K562 (cell line): ENCODE measurements around the gene OCRL. TPM values are rescaled to one million over a fixed set of nuclear protein-coding genes. Genes with fewer than 3 reads are reported as not detected.

Experiments
- ARID2 ChIP-seq: fragments of 450-650 bp; IDR thresholded peaks from 2 replicates; pipeline ENCODE4 v1.6.1; 2017; ENCODE audit warnings: antibody characterized with exemption, mild to moderate bottlenecking
- CBFA2T2 ChIP-seq: fragments of 450-650 bp; conservative IDR thresholded peaks from 2 replicates; pipeline ENCODE4 v1.6.1; 2017; ENCODE audit warnings: mild to moderate bottlenecking
- CBX1 ChIP-seq: sonication (generic); IDR thresholded peaks from 2 replicates; pipeline ENCODE4 v1.6.1; 2016; ENCODE audit warnings: antibody characterized with exemption, low read depth, mild to moderate bottlenecking
- DPF2 ChIP-seq: fragments of 450-650 bp; IDR thresholded peaks from 2 replicates; pipeline ENCODE4 v1.6.1; 2016
- ELF4 ChIP-seq: fragments of 450-650 bp; formaldehyde crosslinking; IDR thresholded peaks from 2 replicates; pipeline ENCODE4 v1.4.0; 2022; ENCODE audit warnings: missing genetic modification characterization
- ETS2 ChIP-seq: IDR thresholded peaks from 2 replicates; pipeline ENCODE4 v1.6.1; 2016; ENCODE audit warnings: borderline replicate concordance, missing genetic modification characterization, mild to moderate bottlenecking, moderate library complexity, missing compliant biosample characterization; ENCODE audit not compliant: poor library complexity, severe bottlenecking
- GATAD2B ChIP-seq: fragments of 450-650 bp; IDR thresholded peaks from 2 replicates; pipeline ENCODE4 v1.6.1; 2017; ENCODE audit warnings: mild to moderate bottlenecking, borderline replicate concordance
- GTF2A2 ChIP-seq: IDR thresholded peaks from 2 replicates; pipeline ENCODE4 v1.6.1; 2016; ENCODE audit warnings: mild to moderate bottlenecking, missing genetic modification characterization, missing compliant biosample characterization
- HIVEP1 ChIP-seq: fragments of 250-450 bp; sonication (Bioruptor Pico); IDR thresholded peaks from 2 replicates; pipeline ENCODE4 v1.4.0; 2020; ENCODE audit warnings: mild to moderate bottlenecking
- HMG20A ChIP-seq: fragments of 450-650 bp; formaldehyde crosslinking; conservative IDR thresholded peaks from 2 replicates; pipeline ENCODE4 v1.4.0; 2020; ENCODE audit warnings: mild to moderate bottlenecking, mixed read lengths
- MCM2 ChIP-seq: fragments of 450-650 bp; IDR thresholded peaks from 2 replicates; pipeline ENCODE4 v1.6.1; 2017; ENCODE audit warnings: low read depth, mild to moderate bottlenecking
- MECOM ChIP-seq: fragments of 250-450 bp; sonication (Bioruptor Pico); IDR thresholded peaks from 2 replicates; pipeline ENCODE4 v1.8.0; 2022; ENCODE audit warnings: inconsistent platforms
- MEIS2 ChIP-seq: fragments of 450-650 bp; IDR thresholded peaks from 2 replicates; pipeline ENCODE4 v1.6.1; 2014; ENCODE audit warnings: mild to moderate bottlenecking; ENCODE audit not compliant: partially characterized antibody
- MTF1 ChIP-seq: fragments of 250-450 bp; sonication (Bioruptor Pico); IDR thresholded peaks from 2 replicates; pipeline ENCODE4 v1.9.0; 2021; ENCODE audit warnings: moderate library complexity, mild to moderate bottlenecking, inconsistent platforms, borderline replicate concordance
- NCOA6 ChIP-seq: fragments of 450-650 bp; IDR thresholded peaks from 2 replicates; pipeline ENCODE4 v1.6.1; 2017; ENCODE audit warnings: mild to moderate bottlenecking
- PHB2 ChIP-seq: fragments of 450-650 bp; IDR thresholded peaks from 2 replicates; pipeline ENCODE4 v1.6.1; 2017; ENCODE audit warnings: low read depth
- RCOR1 ChIP-seq, 2 experiments: IDR thresholded peaks; 2 replicates each; pipeline ENCODE4 v1.6.1; 2012; ENCODE audit warnings: low read depth in 2 of 2, low read length in 2 of 2, borderline replicate concordance in 1 of 2, improper control_type of control experiment in 1 of 2
- SMARCE1 ChIP-seq: fragments of 450-650 bp; IDR thresholded peaks from 2 replicates; pipeline ENCODE4 v1.7.1; 2016; ENCODE audit warnings: mild to moderate bottlenecking
- SP1 ChIP-seq: sonication (generic); formaldehyde crosslinking; IDR thresholded peaks from 2 replicates; pipeline ENCODE4 v1.8.1; 2022; ENCODE audit warnings: mild to moderate bottlenecking, missing genetic modification reagents
- SPI1 ChIP-seq: IDR thresholded peaks from 2 replicates; pipeline ENCODE4 v1.6.1; 2011; ENCODE audit warnings: low read depth, low read length, control low read depth, borderline replicate concordance
- STAT5A ChIP-seq: IDR thresholded peaks from 2 replicates; pipeline ENCODE4 v1.6.1; 2012; ENCODE audit warnings: low read length, inconsistent platforms, borderline replicate concordance
- TEAD1 ChIP-seq, 2 experiments: fragments of 450-650 bp in 1 of 2; sonication (generic) in 1 of 2; formaldehyde crosslinking; IDR thresholded peaks; 2 replicates each; pipeline versions ENCODE4 v1.4.0 to v1.8.0; 2020 to 2022; ENCODE audit warnings: mild to moderate bottlenecking in 2 of 2, missing genetic modification reagents in 1 of 2
- THRAP3 ChIP-seq: fragments of 450-650 bp; IDR thresholded peaks from 2 replicates; pipeline ENCODE4 v1.6.1; 2016; ENCODE audit warnings: mild to moderate bottlenecking, inconsistent platforms, borderline replicate concordance
- ZNF212 ChIP-seq: fragments of 450-650 bp; formaldehyde crosslinking; IDR thresholded peaks from 2 replicates; pipeline ENCODE4 v1.4.0; 2020; ENCODE audit warnings: mild to moderate bottlenecking
- ZNF354B ChIP-seq: fragments of 250-450 bp; sonication (Bioruptor Pico); IDR thresholded peaks from 2 replicates; pipeline ENCODE4 v1.4.0; 2020
- ZNF766 ChIP-seq: fragments of 200-800 bp; sonication (Bioruptor generic); conservative IDR thresholded peaks from 2 replicates; pipeline ENCODE4 v1.6.1; 2016; ENCODE audit warnings: missing genetic modification characterization, missing compliant biosample characterization
- polyA plus RNA-seq, 8 experiments: library from polyadenylated mRNA; depleted of rRNA in 4 of 8; stranded (reverse) in 5 of 8; unstranded in 3 of 8; fragments of >200 nt; fragmentation: Nextera tagmentation in 2 of 8; fragmentation: Illumina TruSeq in 1 of 8; extraction: Ambion mirVana in 2 of 8; extraction: Trizol in 1 of 8; gene quantifications; 2 replicates each; pipeline versions ENCODE4 v1.2.1 to v1.2.3, GENCODE V29; 2011 to 2014; ENCODE audit warnings: inconsistent platforms in 1 of 8, missing spikeins in 1 of 8
- total RNA-seq, 7 experiments: library from RNA; depleted of rRNA in 6 of 7; stranded (reverse); fragments of >200 nt in 6 of 7; fragmentation: Illumina TruSeq in 2 of 7; extraction: Trizol in 2 of 7; gene quantifications; 2 replicates each; pipeline versions ENCODE4 v1.2.1 to v1.2.3, GENCODE V29; 2011 to 2021; ENCODE audit warnings: low replicate concordance in 1 of 7
- TF ChIP-seq, protein P1 (sequence below): fragments of 450-650 bp; conservative IDR thresholded peaks from 2 replicates; pipeline ENCODE4 v1.6.1; 2016; ENCODE audit warnings: missing genetic modification characterization, low read depth, mild to moderate bottlenecking, control low read depth, missing compliant biosample characterization
- TF ChIP-seq, protein P2 (sequence below): fragments of 250-450 bp; sonication (Bioruptor Pico); IDR thresholded peaks from 2 replicates; pipeline ENCODE4 v1.4.0; 2020
- TF ChIP-seq, protein P3 (sequence below), 2 experiments: fragments of 450-650 bp; conservative IDR thresholded peaks; 2 replicates each; pipeline ENCODE4 v1.6.1; 2017; ENCODE audit warnings: mild to moderate bottlenecking in 2 of 2, moderate library complexity in 2 of 2

The OCRL gene
- total and polyA plus RNA-seq, 9 of the 15 experiments (the other 6 are each of a cell fraction or from before 2014, with no cell fraction given): 2.2 to 23.4 (median 11.9) TPM

DNA sequence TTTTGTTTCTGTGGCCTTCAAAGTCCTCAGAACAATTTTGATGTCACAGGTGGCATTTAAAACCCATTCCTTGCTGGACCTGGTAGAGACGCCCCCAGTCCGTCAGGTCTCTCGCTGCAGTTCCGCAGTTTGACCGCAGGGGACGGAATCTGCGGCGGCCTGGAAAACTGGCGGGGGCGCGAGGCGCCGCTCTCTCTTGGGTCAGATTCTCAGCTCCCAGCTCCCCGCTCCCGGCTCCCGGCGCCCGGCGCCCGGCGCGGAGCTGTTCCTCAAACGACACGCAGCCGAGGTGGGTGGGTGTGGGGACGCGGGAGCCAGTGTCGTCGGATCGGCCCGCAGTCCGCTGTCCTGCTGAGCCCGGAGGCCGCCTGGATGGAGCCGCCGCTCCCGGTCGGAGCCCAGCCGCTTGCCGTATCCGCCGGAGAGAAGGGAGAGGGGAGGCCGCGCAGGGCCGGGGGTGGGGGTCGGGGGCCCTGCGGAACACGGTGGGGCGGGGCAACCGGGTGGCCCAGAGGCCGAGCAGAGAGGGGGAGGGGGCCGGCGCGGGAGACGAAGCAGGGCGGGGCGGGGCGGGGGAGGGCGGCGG, at the start of gene OCRL (continued):
- TF ChIP-seq RCOR1 (IDR thresholded peaks at IDR 0.05; ENCODE audit: borderline replicate concordance in 1 of 2, low read depth in 2 of 2, low read length in 2 of 2) (0 out of 4 replicates have a peak, but pooled peaks of 1 of the 2 experiments have one; percentile 26), ZNF766 (no peak), MECOM (CRISPR knock-in tag) (no peak), SMARCE1 (no peak), ETS2 (no peak), GATAD2B (no peak), ARID2 (no peak), CBX1 (no peak; the same call in 1 of the 2 replicates), THRAP3 (no peak), SPI1 (peak; percentile 21; the same call in 1 of the 2 replicates), DPF2 (no peak), MCM2 (no peak), NCOA6 (0 out of 2 replicates have a peak, but pooled peaks have one; percentile 33), ELF4 (CRISPR knock-in tag) (no peak), HIVEP1 (CRISPR knock-in tag) (no peak), CBFA2T2 (no peak), HMG20A (CRISPR knock-in tag) (no peak), SP1 (CRISPR knock-in tag) (no peak), TEAD1 (CRISPR knock-in tag; IDR thresholded peaks at IDR 0.05) (no peak), ZNF212 (CRISPR knock-in tag) (no peak), GTF2A2 (tag) (no peak), PHB2 (no peak), MEIS2 (no peak), STAT5A (no peak), ZNF354B (CRISPR knock-in tag) (no peak), MTF1 (no peak)
- TF ChIP-seq, protein P1, sequence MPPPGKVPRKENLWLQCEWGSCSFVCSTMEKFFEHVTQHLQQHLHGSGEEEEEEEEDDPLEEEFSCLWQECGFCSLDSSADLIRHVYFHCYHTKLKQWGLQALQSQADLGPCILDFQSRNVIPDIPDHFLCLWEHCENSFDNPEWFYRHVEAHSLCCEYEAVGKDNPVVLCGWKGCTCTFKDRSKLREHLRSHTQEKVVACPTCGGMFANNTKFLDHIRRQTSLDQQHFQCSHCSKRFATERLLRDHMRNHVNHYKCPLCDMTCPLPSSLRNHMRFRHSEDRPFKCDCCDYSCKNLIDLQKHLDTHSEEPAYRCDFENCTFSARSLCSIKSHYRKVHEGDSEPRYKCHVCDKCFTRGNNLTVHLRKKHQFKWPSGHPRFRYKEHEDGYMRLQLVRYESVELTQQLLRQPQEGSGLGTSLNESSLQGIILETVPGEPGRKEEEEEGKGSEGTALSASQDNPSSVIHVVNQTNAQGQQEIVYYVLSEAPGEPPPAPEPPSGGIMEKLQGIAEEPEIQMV: no peak
- TF ChIP-seq, protein P2, sequence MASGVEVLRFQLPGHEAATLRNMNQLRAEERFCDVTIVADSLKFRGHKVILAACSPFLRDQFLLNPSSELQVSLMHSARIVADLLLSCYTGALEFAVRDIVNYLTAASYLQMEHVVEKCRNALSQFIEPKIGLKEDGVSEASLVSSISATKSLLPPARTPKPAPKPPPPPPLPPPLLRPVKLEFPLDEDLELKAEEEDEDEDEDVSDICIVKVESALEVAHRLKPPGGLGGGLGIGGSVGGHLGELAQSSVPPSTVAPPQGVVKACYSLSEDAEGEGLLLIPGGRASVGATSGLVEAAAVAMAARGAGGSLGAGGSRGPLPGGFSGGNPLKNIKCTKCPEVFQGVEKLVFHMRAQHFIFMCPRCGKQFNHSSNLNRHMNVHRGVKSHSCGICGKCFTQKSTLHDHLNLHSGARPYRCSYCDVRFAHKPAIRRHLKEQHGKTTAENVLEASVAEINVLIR (CRISPR knock-in tag): no peak
- TF ChIP-seq, protein P3, sequence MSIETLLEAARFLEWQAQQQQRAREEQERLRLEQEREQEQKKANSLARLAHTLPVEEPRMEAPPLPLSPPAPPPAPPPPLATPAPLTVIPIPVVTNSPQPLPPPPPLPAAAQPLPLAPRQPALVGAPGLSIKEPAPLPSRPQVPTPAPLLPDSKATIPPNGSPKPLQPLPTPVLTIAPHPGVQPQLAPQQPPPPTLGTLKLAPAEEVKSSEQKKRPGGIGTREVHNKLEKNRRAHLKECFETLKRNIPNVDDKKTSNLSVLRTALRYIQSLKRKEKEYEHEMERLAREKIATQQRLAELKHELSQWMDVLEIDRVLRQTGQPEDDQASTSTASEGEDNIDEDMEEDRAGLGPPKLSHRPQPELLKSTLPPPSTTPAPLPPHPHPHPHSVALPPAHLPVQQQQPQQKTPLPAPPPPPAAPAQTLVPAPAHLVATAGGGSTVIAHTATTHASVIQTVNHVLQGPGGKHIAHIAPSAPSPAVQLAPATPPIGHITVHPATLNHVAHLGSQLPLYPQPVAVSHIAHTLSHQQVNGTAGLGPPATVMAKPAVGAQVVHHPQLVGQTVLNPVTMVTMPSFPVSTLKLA (conservative IDR thresholded peaks at IDR 0.05): 0 out of 4 replicates have a peak, but pooled peaks of 1 of the 2 experiments have one; percentile 16
